Measurements from ENCODE around the gene AGPAT1. TPM values are rescaled to one million over a fixed set of nuclear protein-coding genes. Genes with fewer than 3 reads are reported as not detected.

Gene AGPAT1
- total and polyA plus RNA-seq, 2 of the 13 experiments (the other 11 are each of a cell fraction or from before 2014, with no cell fraction given), result 51.3 to 139 TPM

- TF ChIP-seq CREBL2 (CRISPR knock-in tag; IDR thresholded peaks at IDR 0.05; ENCODE audit: borderline replicate concordance) (no peak; the same call in 1 of the 2 replicates), STAG1 (CRISPR knock-in tag; IDR thresholded peaks at IDR 0.05) (peak; percentile 21; the same call in 1 of the 2 replicates), ELF4 (CRISPR knock-in tag; IDR thresholded peaks at IDR 0.05; ENCODE audit: borderline replicate concordance) (peak; percentile 64; the same call in 1 of the 2 replicates), ZNF576 (CRISPR knock-in tag; IDR thresholded peaks at IDR 0.05) (0 out of 2 replicates have a peak, but pooled peaks have one; percentile 34), SMAD3 (CRISPR knock-in tag; IDR thresholded peaks at IDR 0.05) (peak; percentile 58; the same call in 1 of the 2 replicates), GRHL1 (CRISPR knock-in tag; conservative IDR thresholded peaks at IDR 0.05) (no peak), ZMAT3 (CRISPR knock-in tag; conservative IDR thresholded peaks at IDR 0.05) (peak; percentile 31; the same call in 1 of the 2 replicates), ZNF543 (CRISPR knock-in tag; IDR thresholded peaks at IDR 0.05) (peak; percentile 85), SMAD9 (CRISPR knock-in tag; IDR thresholded peaks at IDR 0.05) (0 out of 2 replicates have a peak, but pooled peaks have one; percentile 23), ZNF691 (CRISPR knock-in tag; IDR thresholded peaks at IDR 0.05; ENCODE audit: borderline replicate concordance, low read depth) (peak; percentile 54; the same call in 1 of the 2 replicates), SALL1 (CRISPR knock-in tag; IDR thresholded peaks at IDR 0.05) (no peak; the same call in 1 of the 2 replicates), ZBTB7B (CRISPR knock-in tag; IDR thresholded peaks at IDR 0.05) (peak; percentile 72), FOXP1 (IDR thresholded peaks at IDR 0.05) (no peak), FOXP1 (CRISPR knock-in tag; IDR thresholded peaks at IDR 0.05) (peak; percentile 18), SIN3A (IDR thresholded peaks at IDR 0.05; ENCODE audit: borderline replicate concordance, low read depth, low read length) (peak; percentile 97; the same call in 1 of the 2 replicates), SP2 (CRISPR knock-in tag; IDR thresholded peaks at IDR 0.05) (peak; percentile 68; the same call in 1 of the 2 replicates), RFX3 (CRISPR knock-in tag; IDR thresholded peaks at IDR 0.05) (peak; percentile 80)
Observed at GRCh38 chr6:32153564-32154513, 22.0 kb downstream of the AGPAT1 start, which contains the start of gene PPT2 (continued).
